Cerebellar nuclear complex (tissue), 1 donor: ENCODE results near the gene SLC25A48.
"Not testable (repeated sequence)": the region's sequence is repeated elsewhere in the genome, so short reads cannot be mapped to it uniquely, and the experiment has no call there.

ENCODE experiments used
- DNase-seq, 2 experiments: peaks; one replicate each; lab custom pipeline; 2025; lab: John Stamatoyannopoulos, UW

The SLC25A48 gene

GRCh38 chr5:135829681-135830383 is 4.6 kb upstream of the SLC25A48 start:
- no peak for DNase-seq

DNA sequence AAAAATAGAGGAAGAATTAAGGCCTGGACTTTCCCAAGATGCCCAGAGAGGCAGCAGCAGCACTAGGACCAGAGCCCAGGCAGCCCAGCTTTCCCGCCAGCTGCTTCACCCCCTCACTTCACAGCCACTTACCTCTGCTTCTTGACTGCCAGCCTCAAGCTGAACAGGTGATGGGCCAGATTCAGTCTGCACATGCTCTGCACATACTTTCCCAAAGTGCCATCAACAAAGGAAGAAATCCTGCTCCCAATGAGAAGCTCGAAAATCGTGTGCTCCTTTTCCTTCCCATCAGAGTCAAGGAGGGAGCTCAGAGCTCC is 4.1 kb upstream of the SLC25A48 start:
- no peak for DNase-seq

GRCh38 chr5:135830876-135831275 is 3.6 kb upstream of the SLC25A48 start:
- no peak for DNase-seq

DNA sequence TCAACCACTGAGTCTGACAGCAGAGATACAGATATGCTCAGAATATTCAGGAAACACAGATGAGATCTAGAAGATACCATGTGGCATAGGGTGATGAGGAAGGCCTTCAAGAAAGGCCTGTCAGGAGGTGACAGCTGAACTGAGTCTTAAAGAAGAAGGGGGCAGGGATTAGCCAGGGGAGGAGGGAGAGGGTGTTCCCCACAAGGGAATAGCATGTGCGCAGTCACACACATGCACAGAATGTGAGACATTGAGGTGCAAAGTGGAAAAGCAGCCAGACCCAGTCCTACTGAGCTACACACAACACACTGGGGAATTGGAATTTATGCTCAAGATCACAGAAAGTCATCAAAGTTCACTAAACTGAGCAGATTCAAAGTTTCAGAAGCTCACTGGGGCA is 3.0 kb upstream of the SLC25A48 start:
- no peak for DNase-seq

DNA sequence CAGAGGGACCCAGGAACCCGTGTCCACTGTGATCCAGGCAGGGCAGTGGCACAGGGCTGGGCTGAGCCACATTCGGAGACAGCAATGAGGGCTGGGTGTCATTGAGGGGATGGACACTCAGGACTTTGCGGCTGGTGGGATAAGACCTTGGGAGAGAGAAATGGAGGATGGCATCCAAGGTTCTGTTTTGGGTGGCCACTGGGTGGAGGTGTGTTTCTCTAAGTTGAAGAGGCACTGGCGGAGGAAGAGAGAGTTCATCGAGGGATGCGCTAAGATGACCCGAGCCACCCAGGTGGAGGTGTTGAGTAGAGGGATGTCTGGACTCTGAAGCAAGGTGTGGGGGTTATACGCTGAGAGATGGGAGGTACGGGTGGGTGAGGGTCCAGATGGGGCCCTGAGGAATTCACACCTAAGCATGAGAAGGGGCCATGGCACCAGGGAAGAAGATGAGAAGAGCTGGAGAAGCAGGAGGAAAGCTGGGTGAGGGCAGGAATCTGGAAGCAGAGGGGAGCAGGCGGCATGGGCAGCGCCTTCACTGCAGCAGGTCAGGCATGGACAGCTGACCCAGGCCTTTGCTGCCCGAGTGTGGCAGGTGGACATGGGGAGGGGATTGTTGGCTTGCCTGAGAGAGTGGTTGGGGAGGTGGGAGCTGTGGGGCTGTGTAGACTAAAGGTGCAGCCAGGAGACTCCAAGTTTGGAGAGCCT is 2.5 kb upstream of the SLC25A48 start:
- DNase-seq = no peak

- no peak for DNase-seq
Measured at GRCh38 chr5:135832941-135833920, 1.2 kb upstream of the SLC25A48 start.

- DNase-seq = no peak
Measured at GRCh38 chr5:135833961-135834638, 363 bp upstream of the SLC25A48 start.

- no peak for DNase-seq
Measured at GRCh38 chr5:135835766-135836165, 1.3 kb downstream of the SLC25A48 start.

- DNase-seq = not testable (repeated sequence)
Measured at GRCh38 chr5:135838395-135838794, 3.9 kb downstream of the SLC25A48 start.

DNA sequence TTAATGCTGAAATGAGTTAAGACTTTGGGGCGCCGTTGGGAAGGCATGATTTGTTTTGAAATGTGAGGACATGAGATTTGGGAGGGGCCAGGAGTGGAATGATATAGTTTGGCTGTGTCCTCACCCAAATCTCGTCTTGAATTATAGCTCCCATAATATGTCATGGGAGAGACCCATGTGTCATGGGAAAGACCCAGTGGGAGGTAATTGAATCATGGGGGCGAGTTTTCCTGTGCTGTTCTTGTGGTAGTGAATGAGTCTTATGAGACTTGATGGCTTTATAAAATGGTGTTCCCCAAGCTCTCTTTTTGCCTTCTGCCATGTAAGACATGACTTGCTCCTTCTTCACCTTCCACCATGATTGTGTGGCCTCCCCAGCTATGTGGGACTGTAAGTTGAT is 5.1 kb downstream of the SLC25A48 start:
- DNase-seq = no peak

GRCh38 chr5:135840959-135841358 is 6.5 kb downstream of the SLC25A48 start:
- DNase-seq = no peak

DNA sequence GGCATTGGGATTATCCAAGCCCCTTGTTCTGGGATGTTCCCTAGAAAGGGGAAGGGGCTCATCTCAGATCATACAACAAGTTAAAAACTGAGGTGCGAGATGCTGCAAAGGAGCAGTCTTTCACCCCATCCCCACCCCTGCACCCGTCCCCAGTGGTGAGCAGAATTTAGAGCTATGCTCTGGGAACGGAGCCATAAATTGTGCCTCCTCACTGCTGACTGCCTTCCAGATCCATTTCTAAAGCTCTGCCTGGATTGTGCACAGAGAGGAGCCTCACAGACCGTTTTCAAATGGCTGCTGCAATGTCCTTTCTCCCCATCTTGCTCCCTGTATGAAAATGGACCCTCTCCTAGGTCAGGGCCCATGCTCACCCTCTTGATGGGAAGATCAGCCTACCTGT is 8.3 kb downstream of the SLC25A48 start:
- DNase-seq = no peak

GRCh38 chr5:135843571-135844337 is 9.3 kb downstream of the SLC25A48 start:
- no peak for DNase-seq

DNA sequence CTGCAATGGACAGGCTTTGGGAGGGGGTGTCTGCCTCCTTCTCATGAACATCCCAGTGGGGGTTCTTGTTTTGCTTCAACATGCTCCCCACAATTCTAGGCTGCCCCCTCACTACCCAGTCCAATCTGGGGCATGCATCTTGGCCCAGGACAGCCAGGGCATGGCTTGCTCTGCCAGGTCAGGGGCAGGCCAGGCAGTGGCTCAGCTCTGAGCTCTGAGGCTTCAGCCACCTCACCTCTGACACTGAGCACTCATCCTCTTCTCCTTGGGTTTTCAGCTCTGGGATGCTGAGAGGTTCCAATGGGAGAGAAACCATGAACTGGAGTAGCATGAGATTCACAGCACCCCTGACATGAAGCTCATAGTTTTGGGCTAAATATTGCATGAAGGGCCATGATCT is 11.8 kb downstream of the SLC25A48 start:
- no peak for DNase-seq

- no peak for DNase-seq
Measured at GRCh38 chr5:135847976-135848375, 13.5 kb downstream of the SLC25A48 start.

DNA sequence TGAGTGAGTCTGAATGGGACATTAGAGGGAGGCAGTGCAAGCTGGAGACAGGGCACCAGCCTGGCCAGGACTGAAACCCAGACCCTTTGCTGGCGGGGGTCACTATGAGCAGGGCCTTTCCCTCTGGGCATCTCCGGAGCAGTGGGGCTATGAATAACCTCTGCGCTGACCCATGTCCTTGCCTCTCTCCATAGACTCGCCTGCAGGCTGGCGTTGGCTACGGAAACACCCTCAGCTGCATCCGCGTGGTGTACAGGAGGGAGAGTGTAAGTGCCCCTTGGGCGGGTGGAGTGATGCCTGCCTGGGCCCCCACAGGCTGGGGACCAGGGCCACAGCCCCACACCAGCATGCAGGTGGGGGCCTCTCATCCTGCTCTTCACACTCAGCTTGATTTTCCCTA is 15.8 kb downstream of the SLC25A48 start:
- DNase-seq = no peak

DNA sequence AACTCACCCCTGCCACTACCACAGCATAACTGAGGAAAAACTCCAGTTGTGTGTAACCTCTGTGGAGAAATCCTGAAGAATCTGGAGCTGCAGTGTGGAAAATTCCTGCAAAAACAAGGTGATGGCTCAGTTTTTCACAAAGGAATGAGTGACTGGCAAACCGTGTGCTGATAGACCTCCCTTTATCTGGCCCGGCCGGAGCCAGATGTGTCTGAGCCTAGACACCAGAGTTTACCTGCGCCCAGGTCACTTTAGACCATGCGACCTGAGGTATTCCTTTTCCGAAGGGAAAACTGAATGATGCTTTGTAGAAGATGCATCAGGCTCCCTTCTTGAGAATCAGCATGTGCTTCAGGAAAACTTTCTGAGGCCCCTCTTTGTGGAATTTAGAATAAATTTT is 16.2 kb downstream of the SLC25A48 start:
- DNase-seq = no peak

- no peak for DNase-seq
Measured at GRCh38 chr5:135851186-135851914, 16.9 kb downstream of the SLC25A48 start.

- DNase-seq = no peak
Measured at GRCh38 chr5:135851915-135852845, 17.7 kb downstream of the SLC25A48 start.
